Endothelial cell (in vitro differentiated cells): Measurements from ENCODE around the gene CDH16. TPM values are rescaled to one million over a fixed set of nuclear protein-coding genes. Genes with fewer than 3 reads are reported as not detected.

Experiments
- DNase-seq: peaks from one replicate; pipeline ENCODE4 v3.0.0; 2021; ENCODE audit warnings: low spot score
- H3K27ac Mint-ChIP-seq: one replicate; pipeline ENCODE4 v1.8.0; 2021; ENCODE audit warnings: mixed read lengths, inconsistent platforms; ENCODE audit not compliant: unreplicated experiment
- H3K27me3 Mint-ChIP-seq: one replicate; pipeline ENCODE4 v1.8.0; 2021; ENCODE audit warnings: mild to moderate bottlenecking, moderate library complexity, mixed read lengths, inconsistent platforms; ENCODE audit not compliant: unreplicated experiment
- H3K36me3 Mint-ChIP-seq: one replicate; pipeline ENCODE4 v1.8.0; 2021; ENCODE audit warnings: mild to moderate bottlenecking, low read depth, mixed read lengths, inconsistent platforms; ENCODE audit not compliant: unreplicated experiment
- H3K4me1 Mint-ChIP-seq: one replicate; pipeline ENCODE4 v1.8.0; 2021; ENCODE audit warnings: mild to moderate bottlenecking, mixed read lengths, inconsistent platforms; ENCODE audit not compliant: unreplicated experiment
- H3K4me3 Mint-ChIP-seq: one replicate; pipeline ENCODE4 v1.8.0; 2021; ENCODE audit warnings: mild to moderate bottlenecking, mixed read lengths, inconsistent platforms; ENCODE audit not compliant: unreplicated experiment
- H3K9me3 Mint-ChIP-seq: one replicate; pipeline ENCODE4 v1.8.0; 2021; ENCODE audit warnings: mixed read lengths, inconsistent platforms; ENCODE audit not compliant: unreplicated experiment
- CTCF ChIP-seq: fragments of 200-600 bp; sonication (generic); IDR thresholded peaks from one replicate; pipeline ENCODE4 v1.5.0; 2021; ENCODE audit warnings: antibody characterized with exemption; ENCODE audit not compliant: unreplicated experiment
- long read RNA-seq: library from polyadenylated mRNA; unstranded; transcript quantifications from one replicate; pipeline ENCODE4 v2.0.0, GENCODE V29; 2020; ENCODE audit not compliant: unreplicated experiment
- total RNA-seq: library from RNA; stranded (reverse); fragmentation: NEBNext Ultra II Directional; extraction: Animal tissue kit (Norgen Biotek cat#: 25700); gene quantifications from one replicate; pipeline ENCODE4 v1.2.1, GENCODE V29; 2021; ENCODE audit not compliant: unreplicated experiment

Gene CDH16
- total RNA-seq = not detected
- long read RNA-seq = 0 reads

GRCh38 chr16:66918803-66919568, at the start of gene CDH16:
CDH16 (minus strand) TSS chr16:66918885; CDS start chr16:66918065, 820 bp downstream.
- Mint-ChIP-seq H3K27me3 (peaks cover 10% of the 10 kb centered on the region), H3K36me3 (no peaks in the 10 kb centered on the region), H3K4me3 (no peak within 1 kb of the TSS), H3K9me3 (no peaks in the 10 kb centered on the region), H3K4me1 (no peaks in the 10 kb centered on the region), H3K27ac (no peak within 1 kb of the TSS)
- TF ChIP-seq CTCF = no peak
- DNase-seq = no peak

GRCh38 chr16:66964049-66964448, 45.4 kb upstream of the CDH16 start:
- peaks cover 10% of the 10 kb centered on the region for H3K4me1 Mint-ChIP-seq
- peaks cover 14% of the 10 kb centered on the region for H3K27me3 Mint-ChIP-seq
- H3K9me3 Mint-ChIP-seq = no peaks in the 10 kb centered on the region
- no peak for DNase-seq
- H3K27ac Mint-ChIP-seq = no peak overlapping the region
- TF ChIP-seq CTCF = no peak
- peaks cover 7% of the 10 kb centered on the region for H3K36me3 Mint-ChIP-seq
- no peak overlapping the region for H3K4me3 Mint-ChIP-seq

- TF ChIP-seq CTCF = no peak
- Mint-ChIP-seq H3K9me3 (no peaks in the 10 kb centered on the region), H3K27me3 (peaks cover 11% of the 10 kb centered on the region), H3K36me3 (no peaks in the 10 kb centered on the region), H3K27ac (peak overlapping the region; percentile 84), H3K4me1 (peaks cover 10% of the 10 kb centered on the region), H3K4me3 (peak overlapping the region; percentile 59)
- DNase-seq = no peak
Observed at GRCh38 chr16:66961914-66962313, 43.2 kb upstream of the CDH16 start.

GRCh38 chr16:66961065-66961744, 42.5 kb upstream of the CDH16 start, which contains the start of gene CES3:
CES3 (plus strand) TSS chr16:66961266; CDS start chr16:66961308, 42 bp downstream.
- peak within 1 kb of the TSS; percentile 59 for H3K4me3 Mint-ChIP-seq
- no peaks in the 10 kb centered on the region for H3K9me3 Mint-ChIP-seq
- no peaks in the 10 kb centered on the region for H3K36me3 Mint-ChIP-seq
- TF ChIP-seq CTCF = peak; percentile 62
- peak within 1 kb of the TSS; percentile 84 for H3K27ac Mint-ChIP-seq
- peaks cover 10% of the 10 kb centered on the region for H3K4me1 Mint-ChIP-seq
- peak; percentile 83 for DNase-seq
- H3K27me3 Mint-ChIP-seq = peaks cover 11% of the 10 kb centered on the region

- Mint-ChIP-seq H3K27ac (no peak overlapping the region), H3K36me3 (no peaks in the 10 kb centered on the region), H3K4me1 (peaks cover 10% of the 10 kb centered on the region), H3K4me3 (no peak overlapping the region), H3K27me3 (peaks cover 11% of the 10 kb centered on the region), H3K9me3 (no peaks in the 10 kb centered on the region)
- no peak for TF ChIP-seq CTCF
- no peak for DNase-seq
Observed at GRCh38 chr16:66960270-66960669, 41.6 kb upstream of the CDH16 start.
